ENCODE data around the gene ZFP30.

The ZFP30 gene

DNA sequence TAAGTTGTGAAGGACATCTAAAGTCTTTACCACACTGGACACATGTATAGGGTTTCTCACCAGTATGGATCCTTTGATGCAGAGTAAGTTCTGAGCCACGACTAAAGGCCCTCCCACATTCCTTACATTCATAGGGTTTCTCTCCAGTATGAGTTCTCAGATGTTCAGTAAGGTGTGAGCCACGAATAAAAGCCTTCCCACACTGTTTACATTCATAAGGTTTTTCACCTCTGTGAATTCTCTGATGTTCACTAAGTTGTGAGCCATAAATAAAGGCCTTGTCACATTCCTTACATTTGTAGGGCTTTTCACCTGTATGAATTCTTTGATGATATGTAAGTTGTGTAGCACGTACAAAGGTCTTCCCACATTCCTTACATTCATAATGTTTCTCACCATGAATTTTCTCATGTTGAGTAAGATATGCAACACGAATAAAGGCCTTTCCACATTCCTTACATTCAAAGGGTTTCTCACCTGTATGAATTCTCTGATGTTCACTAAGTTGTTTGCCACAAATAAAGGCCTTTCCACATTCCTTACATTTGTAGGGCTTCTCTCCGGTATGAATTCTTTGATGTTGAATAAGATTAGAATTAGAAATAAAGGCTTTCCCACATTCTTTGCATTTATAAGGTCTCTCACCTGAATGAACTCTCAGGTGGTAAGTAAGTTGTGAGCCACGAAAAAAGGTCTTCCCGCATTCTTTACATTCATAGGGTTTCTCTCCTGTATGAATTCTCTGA, 90.5 kb downstream of the ZFP30 start:
- FAIRE-seq (no peak), DNase-seq (ENCODE audit: insufficient read length, low spot score) (no peak)
